H1 (cell line): Measurements from ENCODE around the gene PARD6A. TPM values are rescaled to one million over a fixed set of nuclear protein-coding genes. Genes with fewer than 3 reads are reported as not detected.
"Not testable (repeated sequence)": the region's sequence is repeated elsewhere in the genome, so short reads cannot be mapped to it uniquely, and the experiment has no call there.

Experiments used
- CTCF ChIA-PET: fragments of 300-600 bp; sonication (Branson Sonifier 250); formaldehyde crosslinking; loops from one replicate; lab custom pipeline; 2021; ENCODE audit not compliant: partially characterized antibody; lab: Charles Lee
- POLR2A ChIA-PET: fragments of 300-600 bp; sonication (Branson Sonifier 250); formaldehyde crosslinking; loops from one replicate; lab custom pipeline; 2021; ENCODE audit warnings: inconsistent platforms; ENCODE audit not compliant: partially characterized antibody; lab: Charles Lee
- DNase-seq, 2 experiments: peaks; one replicate each; pipeline versions ENCODE4 v3.0.0 to v3.0.0-alpha.2; 2010 to 2022; ENCODE audit warnings: low spot score in 2 of 2, low read depth in 1 of 2, mixed read lengths in 1 of 2
- FAIRE-seq: peaks from 2 replicates; lab custom pipeline; 2011; peaks lifted over from hg19 to GRCh38; lab: Jason Lieb, UNC
- H2AFZ ChIP-seq: 2 replicates; pipeline ENCODE4 v1.8.1; 2012; ENCODE audit warnings: low read length, inconsistent platforms
- H2AK5ac ChIP-seq: 2 replicates; pipeline ENCODE4 v1.6.1; 2013; ENCODE audit warnings: low read depth, low read length
- H2BK120ac ChIP-seq: replicated peaks from 2 replicates; pipeline ENCODE3; 2013; ENCODE audit warnings: low read depth, low read length, inconsistent platforms
- H2BK12ac ChIP-seq: 2 replicates; pipeline ENCODE4 v1.6.1; 2013; ENCODE audit warnings: low read depth, low read length
- H2BK15ac ChIP-seq: 2 replicates; pipeline ENCODE4 v1.6.1; 2013; ENCODE audit warnings: low read length
- H2BK20ac ChIP-seq: 2 replicates; pipeline ENCODE4 v1.6.1; 2013; ENCODE audit warnings: low read length
- H2BK5ac ChIP-seq: 2 replicates; pipeline ENCODE4 v1.6.1; 2013; ENCODE audit warnings: low read depth, low read length
- H3K14ac ChIP-seq: 2 replicates; pipeline ENCODE4 v1.6.1; 2013; ENCODE audit warnings: inconsistent platforms; ENCODE audit not compliant: insufficient read length
- H3K18ac ChIP-seq: 2 replicates; pipeline ENCODE4 v1.6.1; 2013; ENCODE audit warnings: low read length; ENCODE audit errors: extremely low read depth
- H3K23ac ChIP-seq: 2 replicates; pipeline ENCODE4 v1.6.1; 2013; ENCODE audit warnings: inconsistent platforms; ENCODE audit not compliant: insufficient read length
- H3K23me2 ChIP-seq: 2 replicates; pipeline ENCODE4 v1.6.1; 2013; ENCODE audit warnings: low read depth, low read length
- H3K27ac ChIP-seq: 2 replicates; pipeline ENCODE4 v1.6.1; 2011; ENCODE audit warnings: low read depth, low read length, inconsistent platforms
- H3K27me3 ChIP-seq, 4 experiments: replicated peaks in 1 of 4; 1 replicate in 1 of 4; 2 replicates in 3 of 4; pipeline versions ENCODE4 v1.6.1 to v1.8.1; 2011 to 2013; ENCODE audit warnings: low read length in 3 of 4, mild to moderate bottlenecking in 3 of 4, inconsistent platforms in 2 of 4, mixed read lengths in 2 of 4, moderate library complexity in 1 of 4; ENCODE audit not compliant: control insufficient read depth in 3 of 4, insufficient read depth in 3 of 4; ENCODE audit errors: extremely low read depth in 1 of 4
- H3K36me3 ChIP-seq, 4 experiments: 2 replicates each; pipeline versions ENCODE4 v1.6.1 to v1.8.1; 2011 to 2013; ENCODE audit warnings: mild to moderate bottlenecking in 4 of 4, low read length in 3 of 4, moderate library complexity in 2 of 4, control low read depth in 1 of 4, inconsistent platforms in 1 of 4; ENCODE audit not compliant: insufficient read depth in 4 of 4, control insufficient read depth in 2 of 4
- H3K4ac ChIP-seq: replicated peaks from 2 replicates; pipeline ENCODE3; 2013; ENCODE audit warnings: low read length, low read depth, mixed read lengths, inconsistent platforms; ENCODE audit not compliant: insufficient read length
- H3K4me1 ChIP-seq, 4 experiments: replicated peaks in 1 of 4; 1 replicate in 1 of 4; 2 replicates in 3 of 4; pipeline versions ENCODE4 v1.6.1 to v1.8.1; 2011 to 2013; ENCODE audit warnings: low read length in 3 of 4, inconsistent platforms in 2 of 4, mixed read lengths in 1 of 4; ENCODE audit not compliant: insufficient read depth in 4 of 4, control insufficient read depth in 3 of 4
- H3K4me2 ChIP-seq, 2 experiments: 2 replicates each; pipeline versions ENCODE4 v1.6.1 to v1.8.1; 2011 to 2013; ENCODE audit warnings: low read depth in 2 of 2, low read length in 2 of 2, control low read depth in 1 of 2, inconsistent platforms in 1 of 2, mild to moderate bottlenecking in 1 of 2; ENCODE audit not compliant: insufficient read depth in 1 of 2
- H3K4me3 ChIP-seq, 4 experiments: fragments of 200-600, 300-600 bp in 1 of 4; sonication (generic), shearing (Covaris generic), sonication (Bioruptor Twin) in 1 of 4; 2 replicates each; pipeline versions ENCODE4 v1.5.1 to v1.8.1; 2011 to 2016; ENCODE audit warnings: low read length in 4 of 4, low read depth in 3 of 4, control low read depth in 2 of 4, inconsistent platforms in 2 of 4, mild to moderate bottlenecking in 2 of 4, mixed read lengths in 1 of 4, moderate library complexity in 1 of 4; ENCODE audit not compliant: insufficient read depth in 2 of 4; ENCODE audit errors: extremely low read depth in 1 of 4
- H3K56ac ChIP-seq: replicated peaks from 2 replicates; pipeline ENCODE3; 2013; ENCODE audit warnings: low read depth, mild to moderate bottlenecking, mixed read lengths, low read length, inconsistent platforms; ENCODE audit not compliant: insufficient read length
- H3K79me1 ChIP-seq: 2 replicates; pipeline ENCODE4 v1.6.1; 2013; ENCODE audit warnings: low read depth, low read length, control low read depth
- H3K79me2 ChIP-seq, 2 experiments: 2 replicates each; pipeline versions ENCODE4 v1.6.1 to v1.8.1; 2012 to 2013; ENCODE audit warnings: low read length in 2 of 2, mild to moderate bottlenecking in 2 of 2, inconsistent platforms in 1 of 2; ENCODE audit not compliant: insufficient read depth in 2 of 2, control insufficient read depth in 1 of 2
- H3K9ac ChIP-seq, 4 experiments: replicated peaks in 1 of 4; 1 replicate in 1 of 4; 2 replicates in 3 of 4; pipeline versions ENCODE4 v1.6.1 to v1.8.1; 2011 to 2013; ENCODE audit warnings: low read depth in 3 of 4, low read length in 3 of 4, control low read depth in 2 of 4, mild to moderate bottlenecking in 2 of 4, moderate library complexity in 2 of 4, inconsistent platforms in 1 of 4; ENCODE audit errors: extremely low read depth in 1 of 4
- H3K9me3 ChIP-seq, 2 experiments: 2 replicates each; pipeline versions ENCODE4 v1.6.1 to v1.8.1; 2012 to 2013; ENCODE audit warnings: mild to moderate bottlenecking in 2 of 2, moderate library complexity in 2 of 2, control low read depth in 1 of 2, inconsistent platforms in 1 of 2, low read depth in 1 of 2, low read length in 1 of 2, mixed read lengths in 1 of 2; ENCODE audit not compliant: insufficient read depth in 2 of 2
- H4K20me1 ChIP-seq, 2 experiments: replicated peaks in 1 of 2; 2 replicates each; pipeline versions ENCODE3 to v1.8.1; 2011 to 2013; ENCODE audit warnings: inconsistent platforms in 2 of 2, low read length in 2 of 2, mild to moderate bottlenecking in 1 of 2; ENCODE audit not compliant: insufficient read depth in 2 of 2, control insufficient read depth in 1 of 2
- H4K5ac ChIP-seq: 2 replicates; pipeline ENCODE4 v1.6.1; 2013; ENCODE audit warnings: low read length, low read depth, mixed read lengths, inconsistent platforms; ENCODE audit not compliant: insufficient read length
- H4K8ac ChIP-seq: 2 replicates; pipeline ENCODE4 v1.8.0; 2013; ENCODE audit warnings: mild to moderate bottlenecking, moderate library complexity, low read length, inconsistent platforms; ENCODE audit not compliant: insufficient read depth; ENCODE audit errors: extremely low read depth
- H4K91ac ChIP-seq: replicated peaks from 2 replicates; pipeline ENCODE3; 2013; ENCODE audit warnings: low read length, mixed read lengths, inconsistent platforms; ENCODE audit not compliant: insufficient read length
- WGBS, 2 experiments: shearing (Covaris generic) in 1 of 2; methylation state at CpG; one replicate each; pipeline versions ENCODE4 v1.1.6 to v1.1.7; 2013 to 2015; ENCODE audit warnings: low lambda C conversion rate in 2 of 2, mixed read lengths in 2 of 2, inconsistent platforms in 1 of 2, low coverage in 1 of 2, missing lambda C conversion rate in 1 of 2; ENCODE audit not compliant: insufficient replicate concordance in 2 of 2, insufficient coverage in 1 of 2, insufficient read length in 1 of 2; ENCODE audit errors: extremely low coverage in 1 of 2, missing lambda C conversion rate in 1 of 2; 5-methylcytosine and 5-hydroxymethylcytosine counted together
- polyA plus RNA-seq, 7 experiments: library from polyadenylated mRNA; depleted of rRNA in 3 of 7; stranded (reverse) in 5 of 7; unstranded in 2 of 7; fragments of >200 nt in 5 of 7; fragments of 200-250 nt in 2 of 7; gene quantifications; 1 replicate in 5 of 7; 2 replicates in 1 of 7; 4 replicates in 1 of 7; pipeline versions ENCODE4 v1.2.1 to v1.2.3, GENCODE V29; 2011 to 2013; ENCODE audit warnings: missing spikeins in 2 of 7, mixed read lengths in 2 of 7
- total RNA-seq: library from RNA; stranded (reverse); fragmentation: NEBNext Ultra II Directional; extraction: Animal tissue kit (Norgen Biotek cat#: 25700); gene quantifications from 2 replicates; pipeline ENCODE4 v1.2.1, GENCODE V29; 2021

Gene PARD6A
- total and polyA plus RNA-seq, 2 of the 8 experiments (the other 6 are each of a cell fraction or from before 2014, with no cell fraction given): 15.1 to 21.8 TPM

- H2BK5ac ChIP-seq, H3K27ac ChIP-seq, H4K20me1 ChIP-seq, H4K5ac ChIP-seq, H3K4me1 ChIP-seq, DNase-seq, H3K9me3 ChIP-seq, H3K56ac ChIP-seq, H2BK12ac ChIP-seq, H3K4ac ChIP-seq, H2BK15ac ChIP-seq, H3K23ac ChIP-seq, H2BK120ac ChIP-seq, H2AFZ ChIP-seq, H4K91ac ChIP-seq, H3K23me2 ChIP-seq, H3K14ac ChIP-seq, H3K27me3 ChIP-seq, H3K4me3 ChIP-seq, H3K79me2 ChIP-seq, H3K36me3 ChIP-seq, H2BK20ac ChIP-seq, H2AK5ac ChIP-seq, H4K8ac ChIP-seq, FAIRE-seq, POLR2A ChIA-PET, H3K18ac ChIP-seq, H3K4me2 ChIP-seq, H3K79me1 ChIP-seq, H3K9ac ChIP-seq: not testable (repeated sequence)
- 91% methylated on average over 8 of the region's 8 CpGs; no CpG with 5 or more reads in 1 of the 2 experiments for WGBS, 2 experiments
- CTCF ChIA-PET: interaction anchor here (0.6 to 4.0 kb wide), 5 partner anchors 17 to 190 kb away, joined by 3 to 15 read pairs (median 4); no protein-coding TSS in a partner anchor
Observed at GRCh38 chr16:67693517-67694285, 32.9 kb downstream of the PARD6A start.
